Measurements from ENCODE around the gene TUBA3E.
"Not testable (repeated sequence)": the region's sequence is repeated elsewhere in the genome, so short reads cannot be mapped to it uniquely, and the experiment has no call there.

TUBA3E gene

DNA sequence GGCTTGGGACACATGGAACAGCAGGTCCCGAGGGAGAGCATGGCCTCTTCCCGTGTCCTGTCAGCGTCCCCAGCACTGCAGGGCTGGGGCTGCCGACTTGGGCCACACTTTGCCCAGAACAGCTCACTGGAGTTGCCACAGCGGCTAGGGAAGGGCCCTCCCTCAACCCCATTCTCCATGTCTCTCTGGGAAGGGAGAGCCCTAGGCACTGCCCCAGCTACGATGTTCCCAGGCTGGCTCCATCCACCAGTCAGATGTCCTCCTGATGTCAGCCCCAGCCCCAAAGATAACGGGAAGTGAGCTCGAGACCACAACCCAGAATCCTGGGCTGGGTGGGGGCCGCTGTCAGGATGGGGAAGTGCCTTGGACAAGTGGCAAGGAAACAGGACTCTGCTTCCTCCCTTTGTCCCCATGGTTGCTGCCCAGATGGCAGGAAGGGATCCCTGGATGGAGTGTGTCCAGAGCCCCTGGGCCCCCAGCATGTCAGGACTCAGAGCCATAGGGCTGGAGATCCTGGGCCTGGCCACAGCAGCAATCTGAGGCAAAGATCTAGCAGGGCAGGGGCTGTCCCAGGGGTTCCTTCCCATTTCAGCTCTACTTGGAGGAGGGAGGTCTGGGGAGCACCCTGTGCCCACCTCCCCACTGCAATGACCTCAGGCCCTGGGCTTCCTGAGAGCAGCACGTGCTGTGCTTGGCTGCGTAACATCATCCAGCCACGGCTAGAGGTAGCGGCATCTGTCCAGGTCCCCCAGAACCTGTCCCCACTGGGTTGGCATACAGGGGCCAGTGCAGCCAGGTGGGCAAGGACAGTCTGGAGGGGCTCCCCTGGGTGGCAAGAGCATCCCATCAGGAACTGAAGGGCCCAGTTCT is 55.6 kb downstream of the TUBA3E start:
- DNase-seq, result not testable (repeated sequence)
